Adrenal gland (tissue), 5 donors: ENCODE data around the gene ZNF644.
"Not testable (repeated sequence)": the region's sequence is repeated elsewhere in the genome, so short reads cannot be mapped to it uniquely, and the experiment has no call there.

Experiments used
- POLR2A ChIP-seq, 2 donors: fragments of 450-650 bp; IDR thresholded peaks; one replicate each; pipeline ENCODE4 v1.6.1; 2017; ENCODE audit warnings: antibody characterized with exemption in 2 of 2, mild to moderate bottlenecking in 2 of 2, moderate library complexity in 1 of 2
- TF ChIP-seq, protein P1 (sequence below), 6 experiments: fragments of 450-650 bp in 4 of 6; fragments of 200-600 bp in 2 of 6; sonication (generic) in 1 of 6; IDR thresholded peaks; 1 replicate in 5 of 6; 2 replicates in 1 of 6; pipeline versions ENCODE4 v1.5.1 to v1.8.0; 2016 to 2021; ENCODE audit warnings: antibody characterized with exemption in 6 of 6, mild to moderate bottlenecking in 2 of 6, moderate library complexity in 1 of 6
- donor health status: DM: no; HTN: no; CAD: no.

DNA sequence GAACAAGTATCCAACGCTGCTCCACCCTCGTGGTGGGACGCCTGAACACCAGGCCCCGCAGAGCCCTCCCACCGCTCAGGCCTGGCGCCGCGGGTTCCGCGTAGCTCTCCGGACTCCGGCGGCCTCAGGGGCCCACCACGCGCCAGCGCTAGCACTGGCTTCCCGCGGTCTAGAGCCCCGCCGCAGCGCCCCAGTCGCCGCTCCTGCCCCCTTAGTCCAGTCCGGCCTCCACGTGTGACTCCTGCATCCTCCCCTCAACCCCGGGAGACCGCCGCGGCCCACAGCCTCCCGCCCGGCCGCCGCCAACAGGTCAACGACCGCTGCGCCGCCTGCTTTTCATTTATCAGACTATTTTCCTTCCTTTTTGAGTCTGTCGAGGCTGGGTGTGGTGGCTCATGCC lies 128.2 kb downstream of the ZNF644 start:
- TF ChIP-seq, protein P1, sequence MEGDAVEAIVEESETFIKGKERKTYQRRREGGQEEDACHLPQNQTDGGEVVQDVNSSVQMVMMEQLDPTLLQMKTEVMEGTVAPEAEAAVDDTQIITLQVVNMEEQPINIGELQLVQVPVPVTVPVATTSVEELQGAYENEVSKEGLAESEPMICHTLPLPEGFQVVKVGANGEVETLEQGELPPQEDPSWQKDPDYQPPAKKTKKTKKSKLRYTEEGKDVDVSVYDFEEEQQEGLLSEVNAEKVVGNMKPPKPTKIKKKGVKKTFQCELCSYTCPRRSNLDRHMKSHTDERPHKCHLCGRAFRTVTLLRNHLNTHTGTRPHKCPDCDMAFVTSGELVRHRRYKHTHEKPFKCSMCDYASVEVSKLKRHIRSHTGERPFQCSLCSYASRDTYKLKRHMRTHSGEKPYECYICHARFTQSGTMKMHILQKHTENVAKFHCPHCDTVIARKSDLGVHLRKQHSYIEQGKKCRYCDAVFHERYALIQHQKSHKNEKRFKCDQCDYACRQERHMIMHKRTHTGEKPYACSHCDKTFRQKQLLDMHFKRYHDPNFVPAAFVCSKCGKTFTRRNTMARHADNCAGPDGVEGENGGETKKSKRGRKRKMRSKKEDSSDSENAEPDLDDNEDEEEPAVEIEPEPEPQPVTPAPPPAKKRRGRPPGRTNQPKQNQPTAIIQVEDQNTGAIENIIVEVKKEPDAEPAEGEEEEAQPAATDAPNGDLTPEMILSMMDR (IDR thresholded peaks at IDR 0.05): not testable (repeated sequence)
- TF ChIP-seq POLR2A (IDR thresholded peaks at IDR 0.05): not testable (repeated sequence)
